Measurements from ENCODE around the gene PKD1L1. TPM values are rescaled to one million over a fixed set of nuclear protein-coding genes. Genes with fewer than 3 reads are reported as not detected.

The PKD1L1 gene
- total RNA-seq, 1 experiment from 2014 or later: 0.17 TPM

DNA sequence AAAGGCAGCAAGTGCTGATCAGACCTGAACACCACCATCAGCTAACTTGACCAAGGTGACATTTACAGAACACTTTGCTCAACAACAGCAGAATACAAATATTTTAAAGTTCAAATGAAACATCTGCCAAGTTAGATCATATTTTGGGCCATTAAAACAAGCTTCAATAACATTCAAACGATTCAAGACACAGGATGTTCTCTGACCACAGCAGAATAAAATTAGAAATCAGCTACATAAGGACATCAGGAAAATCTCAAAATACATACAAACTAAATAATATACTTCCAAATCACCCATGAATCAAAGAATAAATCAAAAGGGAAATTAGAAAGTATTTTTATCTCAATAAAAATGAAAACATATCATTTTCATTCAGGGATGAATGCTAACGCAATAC, 173.0 kb downstream of the PKD1L1 start:
- no peaks in the 10 kb centered on the region for H3K9me2 ChIP-seq (ENCODE audit: insufficient read depth)
- no TSS peak for BruUV-seq (replicated peaks)

DNA sequence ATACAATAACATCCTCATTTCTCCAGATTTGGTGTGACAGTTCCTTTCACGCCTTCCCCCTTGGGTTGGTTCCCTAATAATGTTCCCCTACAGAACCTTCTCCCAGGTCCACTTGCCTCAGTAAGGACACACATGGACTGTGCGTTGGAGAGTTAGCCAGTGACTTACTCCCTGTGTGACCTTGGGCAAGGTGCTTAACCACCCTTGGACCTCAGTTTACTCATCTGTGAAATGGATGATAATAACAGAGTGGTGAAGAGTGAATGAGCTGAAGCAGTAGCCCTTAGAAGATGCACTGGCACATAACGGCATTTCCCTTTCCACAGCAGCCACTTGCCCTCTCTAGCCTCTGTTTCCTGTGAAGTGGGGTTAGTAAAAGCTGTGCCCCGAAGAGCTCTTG, 175.8 kb downstream of the PKD1L1 start:
- ATAC-seq (no peak), DNase-seq (ENCODE audit: low read depth, low spot score) (no peak)
- H3K4me3 ChIP-seq (replicated peaks in 1 of 2; ENCODE audit: low read depth in 1 of 2, low read length in 2 of 2): no peak overlapping the region
- H3K9ac ChIP-seq (ENCODE audit: low read length): no peak overlapping the region
- no peaks in the 10 kb centered on the region for H4K20me1 ChIP-seq (ENCODE audit: insufficient read depth)
- TF ChIP-seq JUND (IDR thresholded peaks at IDR 0.05): no peak
- TF ChIP-seq POLR2AphosphoS5 (IDR thresholded peaks at IDR 0.05; ENCODE audit: low read depth, low read length): no peak
- TF ChIP-seq, protein P1, sequence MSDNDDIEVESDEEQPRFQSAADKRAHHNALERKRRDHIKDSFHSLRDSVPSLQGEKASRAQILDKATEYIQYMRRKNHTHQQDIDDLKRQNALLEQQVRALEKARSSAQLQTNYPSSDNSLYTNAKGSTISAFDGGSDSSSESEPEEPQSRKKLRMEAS (IDR thresholded peaks at IDR 0.05): no peak
- no peak for TF ChIP-seq CBX3 (IDR thresholded peaks at IDR 0.05; ENCODE audit: low read depth)
- TF ChIP-seq YY1 (IDR thresholded peaks at IDR 0.05; ENCODE audit: extremely low read depth, insufficient replicate concordance, low read depth, low read length): no peak
- no peak for TF ChIP-seq ELF1 (IDR thresholded peaks at IDR 0.05; ENCODE audit: borderline replicate concordance, low read depth)
- no peak for TF ChIP-seq SIN3A (IDR thresholded peaks at IDR 0.05; ENCODE audit: low read depth)
- no peak for TF ChIP-seq ZBTB33 (IDR thresholded peaks at IDR 0.05; ENCODE audit: extremely low read depth, insufficient replicate concordance, low read length)
- TF ChIP-seq CEBPB (IDR thresholded peaks at IDR 0.05; ENCODE audit: low read depth): no peak
- no peak for TF ChIP-seq RAD21 (IDR thresholded peaks at IDR 0.05; ENCODE audit: low read depth)
- no peak for TF ChIP-seq ZNF274 (IDR thresholded peaks at IDR 0.05; ENCODE audit: low read depth, low read length)
- no peak for TF ChIP-seq POLR2A (IDR thresholded peaks at IDR 0.05; ENCODE audit: borderline replicate concordance, extremely low read depth, insufficient read depth, insufficient read length)
- no peak for TF ChIP-seq ATF3 (IDR thresholded peaks at IDR 0.05)
- no peak for TF ChIP-seq SRF (IDR thresholded peaks at IDR 0.05; ENCODE audit: low read depth)
- TF ChIP-seq CTCF (IDR thresholded peaks at IDR 0.05 in 2 of 3, conservative IDR thresholded peaks at IDR 0.05 in 1 of 3; ENCODE audit: borderline replicate concordance in 1 of 3, insufficient read depth in 1 of 3, low read depth in 2 of 3, low read length in 2 of 3): no peak
- no peaks in the 10 kb centered on the region for H3K36me3 ChIP-seq (ENCODE audit: control insufficient read depth in 1 of 2, insufficient read depth in 2 of 2, low read length in 2 of 2)
- no peaks in the 10 kb centered on the region for H3K9me2 ChIP-seq (ENCODE audit: insufficient read depth)
- H3K4me1 ChIP-seq (ENCODE audit: control insufficient read depth in 1 of 2, insufficient read depth in 2 of 2, low read length in 2 of 2): peaks cover 0 to 4% of the 10 kb centered on the region in 2 experiments; a peak in 2 of 4 replicates
- H3K4me2 ChIP-seq (ENCODE audit: low read length): no peak overlapping the region
- intact Hi-C loops (cut with micrococcal nuclease): no loop called here
- H3K79me2 ChIP-seq (ENCODE audit: insufficient read depth, low read length): no peaks in the 10 kb centered on the region
- no peak overlapping the region for H3K27ac ChIP-seq (ENCODE audit: low read depth, low read length)
- H3K9me3 ChIP-seq (ENCODE audit: control insufficient read depth in 1 of 2, insufficient read depth in 1 of 2, low read depth in 1 of 2, low read length in 2 of 2): no peaks in the 10 kb centered on the region
- ChIA-PET RAD21 (ENCODE audit: low non-redundant PET in 1 of 2, low total read pairs in 2 of 2, uncharacterized antibody in 2 of 2, unreplicated experiment in 2 of 2) (no interaction called here), POLR2A (no interaction called here), CTCF (no interaction called here)
- no TSS peak for BruUV-seq (replicated peaks)
- H3K27me3 ChIP-seq (ENCODE audit: insufficient read depth, low read length): no peaks in the 10 kb centered on the region
- no peak overlapping the region for H2AFZ ChIP-seq (ENCODE audit: low read depth, low read length, poor library complexity, severe bottlenecking)

More for the DNA sequence above, 173.0 kb downstream of the PKD1L1 start:
- Histone ChIP-seq H3K79me2 (ENCODE audit: insufficient read depth, low read length) (no peaks in the 10 kb centered on the region), H3K9ac (ENCODE audit: low read length) (no peak overlapping the region), H3K27me3 (ENCODE audit: insufficient read depth, low read length) (no peaks in the 10 kb centered on the region), H3K4me1 (ENCODE audit: control insufficient read depth in 1 of 2, insufficient read depth in 2 of 2, low read length in 2 of 2) (peaks cover 0 to 15% of the 10 kb centered on the region in 2 experiments; a peak in 3 of 4 replicates), H3K27ac (ENCODE audit: low read depth, low read length) (no peak overlapping the region), H3K4me2 (ENCODE audit: low read length) (no peak overlapping the region), H3K36me3 (ENCODE audit: control insufficient read depth in 1 of 2, insufficient read depth in 2 of 2, low read length in 2 of 2) (no peaks in the 10 kb centered on the region), H2AFZ (ENCODE audit: low read depth, low read length, poor library complexity, severe bottlenecking) (no peak overlapping the region), H4K20me1 (ENCODE audit: insufficient read depth) (no peaks in the 10 kb centered on the region), H3K9me3 (ENCODE audit: control insufficient read depth in 1 of 2, insufficient read depth in 1 of 2, low read depth in 1 of 2, low read length in 2 of 2) (peaks cover 0 to 4% of the 10 kb centered on the region in 2 experiments; a peak in 1 of 4 replicates), H3K4me3 (replicated peaks in 1 of 2; ENCODE audit: low read depth in 1 of 2, low read length in 2 of 2) (no peak overlapping the region)
- ChIA-PET POLR2A (no interaction called here), CTCF (no interaction called here), RAD21 (ENCODE audit: low non-redundant PET in 1 of 2, low total read pairs in 2 of 2, uncharacterized antibody in 2 of 2, unreplicated experiment in 2 of 2) (no interaction called here)
- intact Hi-C loops (cut with micrococcal nuclease): no loop called here
- no peak for TF ChIP-seq FOSL1 (IDR thresholded peaks at IDR 0.05; ENCODE audit: low read depth)
- TF ChIP-seq, protein P1 (IDR thresholded peaks at IDR 0.05): no peak
- no peak for DNase-seq (ENCODE audit: low read depth, low spot score)
- no peak for ATAC-seq

Measured in HCT116 (cell line).